HTR-8/SVneo (cell line): Measurements from ENCODE around the gene PIN1.
"Not testable (repeated sequence)": the region's sequence is repeated elsewhere in the genome, so short reads cannot be mapped to it uniquely, and the experiment has no call there.

Source experiments
- DNase-seq: peaks from one replicate; pipeline ENCODE4 v3.0.0; 2011; ENCODE audit warnings: low spot score, mixed read lengths; ENCODE audit not compliant: insufficient read length
- FAIRE-seq: peaks from 2 replicates; lab custom pipeline; 2011; peaks lifted over from hg19 to GRCh38; lab: Jason Lieb, UNC

The PIN1 gene

DNA sequence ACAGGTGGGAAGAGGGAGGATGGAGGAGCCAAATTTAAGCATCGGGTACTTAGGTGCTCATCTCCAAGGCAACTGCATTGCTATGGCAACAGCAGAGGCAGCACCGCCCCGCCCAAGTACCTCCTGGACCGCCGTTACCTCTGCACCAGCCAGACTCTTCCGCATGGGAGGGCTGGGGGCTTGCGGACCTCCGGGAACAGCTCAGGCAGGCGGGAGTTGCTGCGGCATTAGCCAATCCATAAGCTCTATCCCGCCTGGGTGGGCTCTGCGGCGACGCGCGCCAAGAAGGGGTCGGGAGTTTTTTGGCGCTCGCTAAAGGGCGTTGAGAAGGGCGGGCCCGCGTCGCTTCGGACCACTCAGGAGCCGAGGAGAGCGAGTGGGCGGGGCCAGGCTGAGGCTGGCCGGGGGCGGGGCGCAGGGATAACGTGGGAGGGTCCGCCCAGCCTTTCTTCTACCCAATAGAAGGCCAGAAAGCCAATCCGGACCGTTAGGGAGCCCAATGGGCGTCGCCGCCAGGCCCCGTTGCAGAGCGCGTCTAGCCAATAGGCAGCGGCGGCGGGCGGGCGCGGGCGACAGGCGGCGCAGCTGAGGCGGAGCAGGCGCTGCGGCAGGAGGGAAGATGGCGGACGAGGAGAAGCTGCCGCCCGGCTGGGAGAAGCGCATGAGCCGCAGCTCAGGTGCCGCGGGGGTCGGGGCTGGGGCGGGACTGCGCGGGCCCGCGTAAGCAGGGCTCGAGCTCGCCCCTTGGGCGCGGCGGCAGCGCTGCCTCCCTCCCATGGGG lies at the start of gene PIN1:
Gene PIN1, plus strand, starts transcription at position 593 of the 781 bp plus-strand sequence. Its CDS starts 27 bp downstream, at position 620.
- peak; percentile 99 for DNase-seq
- peak; percentile 82 for FAIRE-seq

DNA sequence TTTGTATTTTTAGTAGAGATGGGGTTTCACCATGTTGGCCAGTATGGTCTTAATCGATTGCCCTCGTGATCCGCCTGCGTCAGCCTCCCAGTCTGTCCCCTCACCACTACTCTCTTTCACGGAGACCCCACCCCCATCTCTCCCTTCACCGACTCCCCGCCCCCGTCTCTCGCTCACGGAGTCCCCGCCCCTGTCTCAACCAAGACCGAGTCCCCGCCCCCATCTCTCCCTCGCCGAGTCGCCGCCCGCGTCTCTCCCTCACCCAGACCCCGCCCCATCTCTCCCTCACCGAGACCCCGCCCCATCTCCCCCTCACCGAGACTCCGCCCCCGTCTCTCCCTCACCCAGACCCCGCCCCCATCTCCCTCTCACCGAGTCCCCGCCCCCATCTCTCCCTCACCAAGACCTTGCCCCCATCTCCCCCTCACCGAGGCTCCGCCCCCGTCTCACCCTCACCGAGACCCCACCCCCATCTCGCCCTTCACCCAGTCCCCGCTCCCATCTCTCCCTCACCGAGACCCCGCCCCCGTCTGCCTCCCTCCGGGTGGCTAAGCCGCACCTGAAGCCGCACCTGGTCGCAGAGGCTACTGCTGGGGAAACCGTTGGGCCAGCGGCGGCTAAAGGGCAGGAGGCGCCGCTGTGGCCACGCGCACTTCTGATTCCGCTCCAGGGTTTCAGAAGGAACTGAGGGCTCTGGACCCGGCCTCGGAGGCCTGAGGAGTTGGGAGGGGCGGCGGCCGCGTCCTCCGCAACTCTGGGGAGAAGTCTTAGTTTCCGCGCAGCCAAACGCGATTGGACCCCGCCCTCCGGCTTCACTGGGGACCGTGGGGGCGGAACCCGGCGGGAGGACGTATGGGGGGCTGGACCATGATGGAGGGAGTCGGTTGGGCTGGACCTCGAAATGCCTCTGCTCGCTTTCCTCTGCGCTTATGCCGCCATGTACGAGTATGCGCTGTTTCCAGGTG lies 49.5 kb upstream of the PIN1 start:
- FAIRE-seq, result peak; percentile 86
- peak; percentile 91 for DNase-seq

DNA sequence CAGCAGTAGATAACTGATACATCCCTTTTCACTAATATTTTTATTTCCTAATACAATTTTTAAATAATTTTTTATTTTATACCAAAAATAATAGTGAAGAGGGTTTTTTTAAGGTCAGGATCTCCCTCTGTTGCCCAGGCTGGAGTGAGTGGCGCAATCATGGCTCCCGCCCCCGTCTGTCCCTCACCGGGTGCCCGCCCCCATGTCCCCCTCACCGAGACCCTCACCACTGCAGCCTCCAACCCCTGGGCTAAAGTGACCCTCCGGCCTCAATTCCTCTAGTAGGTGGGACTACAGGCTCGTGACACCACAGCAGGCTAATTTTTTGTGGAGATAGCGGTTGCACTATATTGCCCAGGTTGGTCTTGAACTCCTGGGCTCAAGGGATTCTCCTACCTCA lies 48.8 kb upstream of the PIN1 start:
- no peak for DNase-seq
- FAIRE-seq, result no peak

DNA sequence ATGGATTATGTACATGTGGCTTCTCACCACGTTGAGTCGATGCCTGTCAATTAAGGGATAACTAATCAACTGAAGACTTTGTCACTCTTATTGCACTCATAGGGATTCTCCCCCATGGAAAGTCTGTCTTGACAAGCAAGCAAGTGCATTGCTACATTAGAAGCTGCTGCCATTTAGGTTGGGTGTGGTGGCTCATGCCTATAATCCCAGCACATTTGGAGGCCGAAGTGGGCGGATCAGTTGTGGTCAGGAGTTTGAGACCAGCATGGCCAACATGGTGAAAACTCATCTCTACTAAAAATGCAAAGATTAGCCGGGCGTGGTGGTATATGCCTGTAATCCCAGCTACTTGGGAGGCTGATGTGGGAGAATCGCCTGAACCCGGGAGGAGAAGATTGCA lies 48.3 kb upstream of the PIN1 start:
- DNase-seq, result no peak
- no peak for FAIRE-seq

DNA sequence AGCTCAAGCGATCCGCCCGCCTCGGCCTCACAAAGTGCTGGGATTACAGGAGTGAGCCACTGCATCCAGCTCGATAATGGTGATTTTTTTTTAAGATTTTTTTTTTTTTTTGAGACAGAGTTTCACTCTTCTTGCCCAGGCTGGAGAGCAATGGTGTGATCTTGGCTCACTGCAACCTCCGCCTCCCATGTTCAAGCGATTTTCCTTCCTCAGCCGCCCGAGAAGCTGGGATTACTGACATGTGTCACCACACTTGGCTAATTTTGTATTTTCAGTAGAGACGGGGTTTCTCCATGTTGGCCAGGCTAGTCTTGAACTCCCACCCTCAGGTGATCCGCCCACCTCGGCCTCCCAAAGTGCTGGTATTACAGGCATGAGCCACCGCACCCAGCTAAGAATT lies 46.5 kb upstream of the PIN1 start:
- not testable (repeated sequence) for DNase-seq, FAIRE-seq

DNA sequence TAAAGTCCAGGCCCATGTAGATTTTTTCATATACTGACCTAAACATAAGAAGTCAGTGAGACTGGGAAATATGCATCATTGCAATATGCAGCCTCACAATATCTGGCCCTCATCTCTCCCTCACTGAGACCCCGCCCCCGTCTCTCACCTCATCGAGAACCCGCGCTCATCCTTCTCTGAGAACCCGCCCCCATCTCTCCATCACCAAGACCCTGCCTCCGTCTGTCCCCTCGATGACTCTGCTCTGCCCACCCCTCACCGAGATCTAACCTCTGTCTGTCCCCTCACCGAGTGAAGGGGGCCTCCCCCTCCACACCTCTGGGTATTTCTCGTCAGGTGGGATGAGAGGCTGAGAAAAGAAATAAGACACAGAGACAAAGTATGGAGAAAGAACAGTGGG lies 46.1 kb upstream of the PIN1 start:
- DNase-seq (no peak), FAIRE-seq (no peak)

DNA sequence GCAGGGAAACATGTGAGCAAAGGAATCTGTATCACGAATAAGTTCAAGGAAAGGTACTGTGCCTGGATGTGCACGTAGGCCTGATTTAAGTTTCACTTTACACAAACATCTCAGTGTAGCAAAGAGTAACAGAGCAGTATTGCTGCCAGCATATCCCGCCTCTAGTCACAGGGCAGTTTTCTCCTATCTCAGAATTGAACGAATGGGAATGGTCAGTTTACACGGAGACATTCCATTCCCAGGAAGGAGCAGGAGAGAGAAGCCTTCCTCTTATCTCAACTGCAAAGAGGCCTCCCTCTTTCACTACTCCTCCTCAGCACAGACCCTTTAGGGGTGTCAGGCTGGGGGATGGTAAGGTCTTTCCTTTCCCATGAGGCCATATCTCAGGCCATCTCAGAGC lies 45.5 kb upstream of the PIN1 start:
- FAIRE-seq, DNase-seq: not testable (repeated sequence)

DNA sequence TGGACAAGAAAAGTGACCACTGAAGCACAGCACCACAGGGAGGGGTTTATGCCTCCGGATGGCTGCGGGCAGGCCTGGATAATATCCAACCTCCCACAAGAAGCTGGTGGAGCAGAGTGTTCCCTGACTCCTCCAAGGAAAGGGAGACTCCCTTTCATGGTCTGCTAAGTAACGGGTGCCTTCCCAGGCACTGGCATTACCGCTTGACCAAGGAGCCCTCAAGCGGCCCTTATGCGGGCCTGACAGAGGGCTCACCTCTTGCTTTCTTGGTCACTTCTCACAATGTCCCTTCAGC lies 44.1 kb upstream of the PIN1 start:
- not testable (repeated sequence) for DNase-seq, FAIRE-seq

DNA sequence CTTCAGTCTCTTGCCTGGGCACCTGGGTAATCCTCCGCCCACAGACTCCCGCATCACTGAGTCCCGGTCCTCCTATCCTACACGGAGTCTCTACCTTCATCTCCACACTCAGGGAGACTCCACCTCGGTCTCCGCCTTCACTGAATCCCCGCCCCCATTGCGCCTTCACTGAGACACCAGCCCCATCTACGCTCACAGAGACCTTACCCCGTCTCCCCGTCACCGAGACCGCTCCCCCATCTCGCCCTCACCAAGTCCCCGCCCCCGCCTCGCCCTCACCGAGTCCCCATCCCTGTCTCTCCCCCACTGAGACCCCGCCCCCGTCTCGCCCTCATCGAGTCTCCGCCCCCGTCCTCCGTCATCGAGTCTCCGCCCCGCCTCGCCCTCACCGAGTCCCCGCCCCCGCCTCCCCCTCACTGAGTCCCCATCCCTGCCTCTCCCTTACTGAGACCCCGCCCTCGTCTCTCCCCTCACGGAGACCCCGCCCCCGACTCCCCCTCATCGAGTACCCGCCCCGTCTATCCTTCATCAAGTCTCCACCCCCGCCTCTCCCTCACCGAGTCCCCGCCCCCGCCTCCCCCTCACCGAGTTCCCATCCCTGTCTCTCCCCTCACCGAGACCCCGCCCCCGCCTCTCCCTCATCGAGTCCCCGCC lies 43.4 kb upstream of the PIN1 start:
- FAIRE-seq, result peak; percentile 90

DNA sequence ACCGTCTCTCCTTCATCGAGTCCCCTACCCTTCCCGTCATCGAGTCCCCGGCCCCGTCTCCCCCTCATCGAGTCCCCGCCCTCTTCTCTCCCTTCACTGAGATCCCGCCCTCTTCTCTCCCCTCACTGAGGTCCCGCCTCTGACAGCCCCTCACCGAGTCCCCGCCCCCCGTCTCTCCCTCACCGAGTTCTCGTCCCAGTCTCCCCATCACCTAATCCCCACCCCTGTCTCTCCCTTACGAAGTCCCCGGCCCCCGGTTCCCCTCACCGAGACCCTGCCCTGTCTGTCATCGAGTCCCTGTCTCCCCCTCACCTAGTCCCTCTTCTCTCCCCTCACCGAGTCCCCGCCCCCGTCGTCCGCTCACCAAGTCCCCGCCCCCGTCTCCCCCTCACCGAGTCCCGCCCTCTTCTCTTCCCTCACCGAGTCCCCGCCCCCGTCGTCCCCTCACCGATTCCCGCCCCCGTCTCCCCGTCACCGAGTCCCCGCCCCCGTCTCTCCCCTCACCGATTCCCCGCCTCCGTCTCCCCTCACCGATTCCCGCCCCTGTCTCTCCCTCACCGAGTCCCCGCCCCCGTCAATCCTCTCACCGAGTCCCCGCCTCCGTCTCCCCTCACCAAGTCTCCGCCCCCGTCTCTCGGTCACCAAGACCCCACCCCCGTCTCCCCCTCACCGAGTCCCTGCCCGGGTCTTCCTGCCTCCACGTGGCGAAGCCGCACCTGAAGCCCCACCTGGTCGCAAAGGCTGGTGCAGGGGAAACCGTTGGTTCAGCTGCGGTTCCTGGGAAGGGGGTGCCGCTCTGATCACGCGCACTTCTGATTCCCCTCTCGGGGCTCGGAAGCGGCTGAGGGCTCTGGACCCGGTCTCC lies 42.7 kb upstream of the PIN1 start:
- FAIRE-seq (peak; percentile 74), DNase-seq (peak; percentile 78)

More for the DNA sequence above, 43.4 kb upstream of the PIN1 start:
- peak; percentile 88 for DNase-seq

DNA sequence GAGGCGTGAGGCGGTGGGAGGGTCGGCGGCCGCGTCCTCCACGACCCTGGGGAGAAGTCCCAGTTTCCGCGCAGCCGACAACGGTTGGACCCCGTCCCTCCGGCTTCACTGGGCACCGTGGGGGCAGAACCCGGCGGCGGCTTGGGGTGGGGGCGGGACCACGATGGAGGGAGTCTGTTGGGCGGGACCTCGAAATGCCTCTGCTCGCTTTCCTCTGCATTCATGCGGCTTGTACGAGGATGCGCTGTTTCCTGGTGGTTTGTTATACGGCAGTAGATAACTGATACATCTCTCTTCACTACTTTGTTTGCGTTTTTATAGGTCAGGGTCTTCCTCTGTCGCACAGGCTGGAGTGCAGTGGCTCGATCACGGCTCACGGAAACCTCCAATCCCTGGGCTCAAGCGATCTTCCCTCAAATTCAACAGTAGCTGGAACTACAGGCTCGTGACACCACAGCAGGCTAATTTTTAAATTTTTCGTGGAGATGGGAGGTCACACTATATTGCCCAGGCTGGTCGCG lies 42.0 kb upstream of the PIN1 start:
- FAIRE-seq (no peak), DNase-seq (no peak)

DNA sequence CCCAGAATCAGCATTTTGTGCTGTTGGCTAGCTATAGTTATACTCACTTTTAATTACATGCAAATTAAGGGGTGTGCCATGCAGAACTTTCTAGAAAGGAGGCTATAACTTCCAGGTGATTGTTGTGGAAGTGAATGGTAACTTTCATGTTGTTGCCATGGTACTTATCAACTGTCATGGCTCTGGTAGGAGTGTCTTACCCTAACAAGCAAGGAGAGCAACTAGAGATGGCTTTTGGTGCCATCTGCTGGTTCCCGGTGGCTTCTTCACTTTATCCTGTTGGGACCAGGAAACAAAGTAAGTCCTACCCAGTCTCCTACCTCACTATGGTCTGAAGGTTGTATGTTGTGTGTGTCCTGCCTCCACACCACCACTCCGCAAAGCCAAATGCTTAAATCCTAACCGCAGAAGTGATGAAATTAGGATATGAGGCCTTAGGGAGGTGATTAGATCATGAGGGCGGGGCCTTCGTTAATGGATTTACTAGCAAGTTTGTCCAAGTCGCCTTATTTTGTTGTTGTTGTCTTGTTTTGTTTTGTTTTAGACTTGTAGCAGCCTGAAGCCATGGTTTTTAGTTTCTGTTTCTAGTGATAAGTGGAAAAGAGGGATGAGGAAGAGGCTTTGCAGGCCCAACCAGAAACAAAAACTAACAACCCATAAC lies 38.9 kb upstream of the PIN1 start:
- FAIRE-seq (peak; percentile 73), DNase-seq (peak; percentile 81)

DNA sequence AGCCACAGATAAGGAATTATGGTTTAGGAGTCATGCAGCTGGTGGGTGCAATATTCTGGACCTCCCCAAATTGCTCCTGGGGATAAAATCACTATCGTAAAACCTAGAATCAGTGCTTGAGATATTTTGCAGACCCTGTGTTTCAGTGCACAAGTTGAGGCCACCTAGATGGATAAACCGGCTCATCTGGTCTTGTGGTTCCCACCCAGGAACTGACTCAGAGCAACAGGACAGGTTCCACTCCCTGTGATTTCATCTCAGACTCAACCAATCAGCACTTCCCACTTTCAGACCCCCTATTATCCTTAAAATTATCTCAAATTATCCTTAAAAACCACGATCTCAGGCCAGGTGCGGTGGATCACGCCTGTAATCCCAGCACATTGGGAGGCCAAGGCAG lies 37.2 kb upstream of the PIN1 start:
- no peak for FAIRE-seq
- DNase-seq, result no peak

DNA sequence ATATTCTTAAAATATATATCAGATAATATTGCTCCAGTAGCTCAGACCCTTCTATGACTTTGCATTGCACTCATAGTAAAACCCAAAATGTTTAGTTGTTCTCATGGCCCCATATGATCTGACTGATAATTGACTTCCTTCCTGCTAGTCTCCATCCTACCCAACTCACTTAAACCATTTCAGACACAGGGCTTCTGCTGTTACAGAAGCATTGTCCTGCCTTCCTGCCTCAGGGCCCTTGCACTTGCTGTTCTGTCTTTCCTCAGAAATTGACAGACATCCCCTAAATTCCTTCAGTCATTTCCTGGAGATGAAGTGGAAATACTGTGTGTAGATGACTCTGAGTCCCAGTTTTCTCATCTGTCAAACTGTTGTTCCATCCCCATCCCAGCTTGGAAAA lies 36.0 kb upstream of the PIN1 start:
- FAIRE-seq, result no peak

DNA sequence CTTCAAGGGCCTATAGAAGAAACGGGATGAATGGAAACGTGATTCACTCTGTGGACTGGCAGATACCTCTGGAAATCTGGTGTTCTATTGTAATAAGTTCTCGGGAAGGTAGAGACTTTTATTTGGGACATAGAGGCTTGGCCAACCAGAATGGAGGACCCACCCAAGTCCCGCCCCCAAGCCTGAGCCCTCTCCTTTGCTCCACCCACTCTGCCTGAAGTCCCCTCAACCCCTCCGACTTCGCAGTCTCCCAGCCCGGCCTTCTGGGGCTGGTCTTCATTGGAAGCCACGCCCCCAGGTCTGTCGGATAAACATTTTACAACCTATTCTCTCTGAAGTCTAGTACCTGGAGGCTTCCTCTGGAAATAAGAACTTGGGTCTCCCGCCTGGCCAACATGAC lies 33.1 kb upstream of the PIN1 start:
- FAIRE-seq, result no peak
- no peak for DNase-seq

More for the DNA sequence above, 36.0 kb upstream of the PIN1 start:
- no peak for DNase-seq

DNA sequence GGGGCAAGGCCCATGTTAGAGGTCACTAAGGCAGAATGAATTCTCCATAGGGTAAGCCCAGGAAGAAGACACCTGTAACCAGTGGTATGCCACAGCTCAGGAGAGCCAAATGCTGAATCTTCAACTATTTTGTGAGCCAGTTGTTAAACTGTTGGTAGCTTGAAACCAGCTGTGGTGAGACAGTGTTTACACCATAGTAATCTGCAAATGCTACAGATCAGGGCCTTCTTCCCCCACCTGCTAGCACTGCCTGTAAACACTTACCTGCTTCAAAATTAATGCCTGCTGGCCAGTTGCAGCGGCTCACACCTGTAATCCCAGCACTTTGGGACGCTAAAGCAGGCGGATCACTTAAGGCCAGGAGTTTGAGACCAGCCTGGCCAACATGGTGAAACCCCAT lies 28.3 kb upstream of the PIN1 start:
- DNase-seq, result no peak
- no peak for FAIRE-seq

DNA sequence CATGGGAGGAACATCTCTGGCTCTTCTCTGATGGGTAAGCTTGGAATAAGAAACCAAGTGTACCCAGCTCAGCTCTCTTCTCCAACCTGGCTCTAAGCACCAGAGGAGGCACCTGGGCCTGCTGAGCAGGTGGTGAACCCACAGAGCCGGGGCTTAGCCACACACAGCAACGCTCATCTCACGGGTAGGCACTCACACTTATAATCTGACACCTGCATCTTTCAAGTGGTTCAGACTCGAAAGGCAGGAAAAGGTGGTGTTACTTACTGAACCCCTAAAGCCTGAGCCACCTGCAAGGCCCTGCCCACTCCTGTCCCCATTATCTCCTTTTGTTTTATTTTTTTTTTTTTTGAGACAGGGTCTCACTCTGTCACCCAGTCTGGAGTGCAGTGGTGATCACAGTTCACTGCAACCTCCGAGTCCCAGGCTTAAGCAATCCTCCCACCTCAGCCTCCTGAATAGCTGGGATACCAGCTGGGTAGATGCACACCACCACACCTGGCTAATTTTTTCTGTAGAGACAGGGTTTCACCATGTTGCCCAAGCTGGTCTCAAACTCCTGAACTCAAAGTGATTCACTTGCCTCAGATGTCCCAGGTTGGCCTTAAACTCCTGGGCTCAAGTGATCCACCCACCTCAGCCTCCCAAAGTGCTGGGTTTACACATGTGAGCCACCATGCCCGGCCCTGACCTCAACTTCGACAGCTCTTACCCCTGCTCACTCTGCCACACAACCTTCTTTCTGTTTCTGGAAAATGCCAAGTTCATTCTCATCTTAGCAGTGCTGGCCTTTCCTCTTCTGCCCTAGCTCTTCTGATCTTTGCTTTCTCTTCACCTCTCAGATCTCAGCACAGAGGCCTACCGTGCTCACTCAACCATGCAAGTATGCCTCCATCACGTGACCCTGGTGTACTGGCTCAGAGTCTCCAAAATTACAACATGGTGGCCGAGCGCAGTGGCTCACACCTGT lies 26.0 kb upstream of the PIN1 start:
- no peak for DNase-seq
- no peak for FAIRE-seq

DNA sequence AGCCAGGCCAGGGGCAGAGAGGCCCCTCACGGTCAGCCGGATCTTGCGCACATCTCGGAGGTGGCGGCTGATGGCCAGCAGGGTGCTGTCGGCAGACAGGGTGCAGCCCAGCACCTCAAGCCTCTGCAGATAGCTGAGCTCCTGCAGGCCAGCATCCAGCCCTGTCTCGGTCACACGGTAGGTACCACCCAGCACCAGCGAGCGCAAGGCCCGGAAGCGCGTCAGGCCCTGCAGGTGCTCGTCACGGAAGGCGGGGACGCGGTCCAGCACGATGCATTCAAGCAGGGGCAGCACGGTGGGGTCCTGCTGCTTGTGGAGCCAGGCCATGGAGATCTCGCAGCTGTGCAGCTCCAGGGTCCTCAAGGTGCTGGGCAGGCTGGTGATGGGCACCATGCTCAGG lies 24.0 kb upstream of the PIN1 start:
- FAIRE-seq, result no peak
- no peak for DNase-seq
